ENCODE data around the gene TMEM132D. TPM values are rescaled to one million over a fixed set of nuclear protein-coding genes. Genes with fewer than 3 reads are reported as not detected.
"Not testable (repeated sequence)": the region's sequence is repeated elsewhere in the genome, so short reads cannot be mapped to it uniquely, and the experiment has no call there.

Gene TMEM132D
- total RNA-seq, 1 experiment from 2014 or later, result not detected

GRCh38 chr12:129552996-129553750, 350.7 kb downstream of the TMEM132D start:
- no peaks in the 10 kb centered on the region for H4K20me1 ChIP-seq (ENCODE audit: insufficient read depth, low read depth, low read length)
- no peaks in the 10 kb centered on the region for H3K36me3 ChIP-seq (ENCODE audit: insufficient read depth, low read length)
- H3K27ac ChIP-seq (ENCODE audit: low read length), result no peak overlapping the region
- no peak for DNase-seq
- H3K9ac ChIP-seq (ENCODE audit: low read length), result no peak overlapping the region
- no peak overlapping the region for H2AFZ ChIP-seq (ENCODE audit: low read length)
- no peaks in the 10 kb centered on the region for H3K79me2 ChIP-seq (ENCODE audit: low read length)
- H3K4me3 ChIP-seq (ENCODE audit: low read length), result no peak overlapping the region
- H3K4me1 ChIP-seq (ENCODE audit: low read length), result no peaks in the 10 kb centered on the region
- H3K27me3 ChIP-seq (ENCODE audit: low read length), result no peaks in the 10 kb centered on the region
- H3K9me3 ChIP-seq (ENCODE audit: low read length), result peaks cover 13% of the 10 kb centered on the region
- no peaks in the 10 kb centered on the region for H3K9me2 ChIP-seq (replicated peaks; ENCODE audit: insufficient read depth, low read length)
- H3K4me2 ChIP-seq (ENCODE audit: low read depth, low read length, poor library complexity, severe bottlenecking), result no peak overlapping the region

- Histone ChIP-seq H3K9ac (ENCODE audit: low read length) (no peak overlapping the region), H3K27ac (ENCODE audit: low read length) (no peak overlapping the region), H3K36me3 (ENCODE audit: insufficient read depth, low read length) (no peaks in the 10 kb centered on the region), H3K9me2 (replicated peaks; ENCODE audit: insufficient read depth, low read length) (no peaks in the 10 kb centered on the region), H4K20me1 (ENCODE audit: insufficient read depth, low read depth, low read length) (no peaks in the 10 kb centered on the region), H3K4me2 (ENCODE audit: low read depth, low read length, poor library complexity, severe bottlenecking) (no peak overlapping the region), H3K27me3 (ENCODE audit: low read length) (no peaks in the 10 kb centered on the region), H3K9me3 (ENCODE audit: low read length) (peaks cover 13% of the 10 kb centered on the region), H3K79me2 (ENCODE audit: low read length) (no peaks in the 10 kb centered on the region), H2AFZ (ENCODE audit: low read length) (no peak overlapping the region), H3K4me3 (ENCODE audit: low read length) (no peak overlapping the region), H3K4me1 (ENCODE audit: low read length) (no peaks in the 10 kb centered on the region)
- DNase-seq, result no peak
These were observed 352.4 kb downstream of the TMEM132D start for GRCh38 chr12:129551441-129551840.

- Histone ChIP-seq H3K4me1 (ENCODE audit: low read length) (no peaks in the 10 kb centered on the region), H3K27me3 (ENCODE audit: low read length) (no peaks in the 10 kb centered on the region)
These were observed 353.5 kb downstream of the TMEM132D start for GRCh38 chr12:129550353-129550752.

GRCh38 chr12:129549656-129550055, 354.2 kb downstream of the TMEM132D start:
- Histone ChIP-seq H3K4me1 (ENCODE audit: low read length) (no peaks in the 10 kb centered on the region), H3K27me3 (ENCODE audit: low read length) (no peaks in the 10 kb centered on the region), H3K4me2 (ENCODE audit: low read depth, low read length, poor library complexity, severe bottlenecking) (no peak overlapping the region), H3K36me3 (ENCODE audit: insufficient read depth, low read length) (no peaks in the 10 kb centered on the region), H3K79me2 (ENCODE audit: low read length) (no peaks in the 10 kb centered on the region), H3K4me3 (ENCODE audit: low read length) (no peak overlapping the region), H3K9ac (ENCODE audit: low read length) (no peak overlapping the region), H3K9me3 (ENCODE audit: low read length) (peaks cover 13% of the 10 kb centered on the region), H3K27ac (ENCODE audit: low read length) (no peak overlapping the region), H4K20me1 (ENCODE audit: insufficient read depth, low read depth, low read length) (no peaks in the 10 kb centered on the region), H2AFZ (ENCODE audit: low read length) (no peak overlapping the region), H3K9me2 (replicated peaks; ENCODE audit: insufficient read depth, low read length) (no peaks in the 10 kb centered on the region)
- DNase-seq, result no peak

More at GRCh38 chr12:129550353-129550752, 353.5 kb downstream of the TMEM132D start:
- no peak overlapping the region for H3K4me2 ChIP-seq (ENCODE audit: low read depth, low read length, poor library complexity, severe bottlenecking)
- H4K20me1 ChIP-seq (ENCODE audit: insufficient read depth, low read depth, low read length), result no peaks in the 10 kb centered on the region
- no peaks in the 10 kb centered on the region for H3K9me2 ChIP-seq (replicated peaks; ENCODE audit: insufficient read depth, low read length)
- peaks cover 13% of the 10 kb centered on the region for H3K9me3 ChIP-seq (ENCODE audit: low read length)
- no peaks in the 10 kb centered on the region for H3K36me3 ChIP-seq (ENCODE audit: insufficient read depth, low read length)
- H3K79me2 ChIP-seq (ENCODE audit: low read length), result no peaks in the 10 kb centered on the region
- DNase-seq, result no peak
- H3K9ac ChIP-seq (ENCODE audit: low read length), result no peak overlapping the region
- no peak overlapping the region for H3K27ac ChIP-seq (ENCODE audit: low read length)
- no peak overlapping the region for H2AFZ ChIP-seq (ENCODE audit: low read length)
- no peak overlapping the region for H3K4me3 ChIP-seq (ENCODE audit: low read length)

GRCh38 chr12:129549020-129549419, 354.8 kb downstream of the TMEM132D start:
- not testable (repeated sequence) for H3K4me2 ChIP-seq (ENCODE audit: low read depth, low read length, poor library complexity, severe bottlenecking); H3K36me3 ChIP-seq (ENCODE audit: insufficient read depth, low read length); H2AFZ ChIP-seq (ENCODE audit: low read length); H3K9me2 ChIP-seq (replicated peaks; ENCODE audit: insufficient read depth, low read length); H3K4me1 ChIP-seq (ENCODE audit: low read length); H3K4me3 ChIP-seq (ENCODE audit: low read length); DNase-seq; H3K79me2 ChIP-seq (ENCODE audit: low read length); H4K20me1 ChIP-seq (ENCODE audit: insufficient read depth, low read depth, low read length); H3K27me3 ChIP-seq (ENCODE audit: low read length); H3K9ac ChIP-seq (ENCODE audit: low read length); H3K27ac ChIP-seq (ENCODE audit: low read length)
- H3K9me3 ChIP-seq (ENCODE audit: low read length), result peaks cover 15% of the 10 kb centered on the region

GRCh38 chr12:129544716-129545115, 359.1 kb downstream of the TMEM132D start:
- H3K4me3 ChIP-seq (ENCODE audit: low read length), result no peak overlapping the region
- no peak overlapping the region for H3K27ac ChIP-seq (ENCODE audit: low read length)
- H2AFZ ChIP-seq (ENCODE audit: low read length), result no peak overlapping the region
- H4K20me1 ChIP-seq (ENCODE audit: insufficient read depth, low read depth, low read length), result no peaks in the 10 kb centered on the region
- H3K27me3 ChIP-seq (ENCODE audit: low read length), result no peaks in the 10 kb centered on the region
- no peak overlapping the region for H3K9ac ChIP-seq (ENCODE audit: low read length)
- H3K4me1 ChIP-seq (ENCODE audit: low read length), result no peaks in the 10 kb centered on the region
- DNase-seq, result no peak
- H3K9me3 ChIP-seq (ENCODE audit: low read length), result peaks cover 16% of the 10 kb centered on the region
- H3K4me2 ChIP-seq (ENCODE audit: low read depth, low read length, poor library complexity, severe bottlenecking), result no peak overlapping the region
- no peaks in the 10 kb centered on the region for H3K36me3 ChIP-seq (ENCODE audit: insufficient read depth, low read length)
- H3K79me2 ChIP-seq (ENCODE audit: low read length), result no peaks in the 10 kb centered on the region
- no peaks in the 10 kb centered on the region for H3K9me2 ChIP-seq (replicated peaks; ENCODE audit: insufficient read depth, low read length)

- Histone ChIP-seq H3K9ac (ENCODE audit: low read length) (no peak overlapping the region), H2AFZ (ENCODE audit: low read length) (no peak overlapping the region), H3K4me3 (ENCODE audit: low read length) (no peak overlapping the region), H3K27me3 (ENCODE audit: low read length) (no peaks in the 10 kb centered on the region), H3K9me2 (replicated peaks; ENCODE audit: insufficient read depth, low read length) (no peaks in the 10 kb centered on the region), H3K36me3 (ENCODE audit: insufficient read depth, low read length) (no peaks in the 10 kb centered on the region), H3K9me3 (ENCODE audit: low read length) (peaks cover 21% of the 10 kb centered on the region), H3K4me2 (ENCODE audit: low read depth, low read length, poor library complexity, severe bottlenecking) (no peak overlapping the region), H3K79me2 (ENCODE audit: low read length) (no peaks in the 10 kb centered on the region), H4K20me1 (ENCODE audit: insufficient read depth, low read depth, low read length) (no peaks in the 10 kb centered on the region), H3K27ac (ENCODE audit: low read length) (no peak overlapping the region), H3K4me1 (ENCODE audit: low read length) (no peaks in the 10 kb centered on the region)
- DNase-seq, result no peak
These were observed 362.9 kb downstream of the TMEM132D start for GRCh38 chr12:129540954-129541353.

GRCh38 chr12:129540249-129540648, 363.6 kb downstream of the TMEM132D start:
- Histone ChIP-seq H3K4me1 (ENCODE audit: low read length) (no peaks in the 10 kb centered on the region), H4K20me1 (ENCODE audit: insufficient read depth, low read depth, low read length) (no peaks in the 10 kb centered on the region), H3K79me2 (ENCODE audit: low read length) (no peaks in the 10 kb centered on the region), H3K9ac (ENCODE audit: low read length) (no peak overlapping the region), H2AFZ (ENCODE audit: low read length) (no peak overlapping the region), H3K36me3 (ENCODE audit: insufficient read depth, low read length) (no peaks in the 10 kb centered on the region), H3K4me2 (ENCODE audit: low read depth, low read length, poor library complexity, severe bottlenecking) (no peak overlapping the region), H3K9me2 (replicated peaks; ENCODE audit: insufficient read depth, low read length) (no peaks in the 10 kb centered on the region), H3K27ac (ENCODE audit: low read length) (no peak overlapping the region), H3K9me3 (ENCODE audit: low read length) (peaks cover 21% of the 10 kb centered on the region), H3K4me3 (ENCODE audit: low read length) (no peak overlapping the region), H3K27me3 (ENCODE audit: low read length) (no peaks in the 10 kb centered on the region)
- no peak for DNase-seq

Data from Karpas-422 (cell line).